ENCODE measurements around the gene NKAIN1. TPM values are rescaled to one million over a fixed set of nuclear protein-coding genes. Genes with fewer than 3 reads are reported as not detected.

Gene NKAIN1
- polyA plus RNA-seq, 1 experiment, result 0.05 TPM

GRCh38 chr1:31208361-31208945 lies 31.2 kb downstream of the NKAIN1 start:
- TF ChIP-seq CTCF (IDR thresholded peaks at IDR 0.05; ENCODE audit: low read depth, low read length), result no peak
- Histone ChIP-seq H3K4me3 (ENCODE audit: low read depth, low read length) (no peak overlapping the region), H3K27ac (ENCODE audit: low read depth, low read length) (no peak overlapping the region), H3K9me3 (ENCODE audit: control insufficient read depth, insufficient read depth, low read length) (peaks cover 5% of the 10 kb centered on the region; the same call in 1 of the 2 replicates), H3K27me3 (ENCODE audit: control insufficient read depth, insufficient read depth, low read length) (peaks cover 2% of the 10 kb centered on the region)
- no peak for DNase-seq (ENCODE audit: low read depth, low spot score)
- POLR2A ChIA-PET, result no interaction called here
- CTCF ChIA-PET, result no interaction called here

- no peak for TF ChIP-seq CTCF (IDR thresholded peaks at IDR 0.05; ENCODE audit: low read depth, low read length)
- ChIA-PET CTCF (interaction anchor here (0.8 kb wide), 1 partner anchor 23 kb away, joined by 3 read pairs; no protein-coding TSS in a partner anchor), POLR2A (no interaction called here)
- Histone ChIP-seq H3K27me3 (ENCODE audit: control insufficient read depth, insufficient read depth, low read length) (peaks cover 2% of the 10 kb centered on the region), H3K27ac (ENCODE audit: low read depth, low read length) (no peak overlapping the region), H3K9me3 (ENCODE audit: control insufficient read depth, insufficient read depth, low read length) (peaks cover 5% of the 10 kb centered on the region; the same call in 1 of the 2 replicates), H3K4me3 (ENCODE audit: low read depth, low read length) (no peak overlapping the region)
- no peak for DNase-seq (ENCODE audit: low read depth, low spot score)
These were observed 32.1 kb downstream of the NKAIN1 start for GRCh38 chr1:31207569-31207968.

- Histone ChIP-seq H3K9me3 (ENCODE audit: control insufficient read depth, insufficient read depth, low read length) (peaks cover 5% of the 10 kb centered on the region; the same call in 1 of the 2 replicates), H3K27me3 (ENCODE audit: control insufficient read depth, insufficient read depth, low read length) (peaks cover 2% of the 10 kb centered on the region), H3K4me3 (ENCODE audit: low read depth, low read length) (no peak overlapping the region), H3K27ac (ENCODE audit: low read depth, low read length) (no peak overlapping the region)
- POLR2A ChIA-PET, result no interaction called here
- TF ChIP-seq CTCF (IDR thresholded peaks at IDR 0.05; ENCODE audit: low read depth, low read length), result no peak
- DNase-seq (ENCODE audit: low read depth, low spot score), result no peak
- CTCF ChIA-PET, result interaction anchor here (0.8 kb wide), 1 partner anchor 23 kb away, joined by 3 read pairs; no protein-coding TSS in a partner anchor
These were observed 32.6 kb downstream of the NKAIN1 start for GRCh38 chr1:31207046-31207445.

GRCh38 chr1:31203215-31203614 lies 36.5 kb downstream of the NKAIN1 start:
- POLR2A ChIA-PET, result no interaction called here
- Histone ChIP-seq H3K4me3 (ENCODE audit: low read depth, low read length) (no peak overlapping the region), H3K27ac (ENCODE audit: low read depth, low read length) (no peak overlapping the region), H3K27me3 (ENCODE audit: control insufficient read depth, insufficient read depth, low read length) (peaks cover 14% of the 10 kb centered on the region), H3K9me3 (ENCODE audit: control insufficient read depth, insufficient read depth, low read length) (no peaks in the 10 kb centered on the region)
- CTCF ChIA-PET, result no interaction called here
- TF ChIP-seq CTCF (IDR thresholded peaks at IDR 0.05; ENCODE audit: low read depth, low read length), result no peak
- no peak for DNase-seq (ENCODE audit: low read depth, low spot score)

- CTCF ChIA-PET, result no interaction called here
- no peak for TF ChIP-seq CTCF (IDR thresholded peaks at IDR 0.05; ENCODE audit: low read depth, low read length)
- POLR2A ChIA-PET, result interaction anchor here (0.7 kb wide), 1 partner anchor 82 kb away, joined by 7 read pairs; no protein-coding TSS in a partner anchor
- Histone ChIP-seq H3K4me3 (ENCODE audit: low read depth, low read length) (no peak overlapping the region), H3K27ac (ENCODE audit: low read depth, low read length) (no peak overlapping the region), H3K9me3 (ENCODE audit: control insufficient read depth, insufficient read depth, low read length) (no peaks in the 10 kb centered on the region), H3K27me3 (ENCODE audit: control insufficient read depth, insufficient read depth, low read length) (peaks cover 12% of the 10 kb centered on the region)
- DNase-seq (ENCODE audit: low read depth, low spot score), result no peak
These were observed 37.7 kb downstream of the NKAIN1 start for GRCh38 chr1:31201931-31202360.

Measured in AG04450 (cell line).